Vagina (tissue), 2 donors: ENCODE measurements around the gene ZNF316.

Source experiments
- CTCF ChIP-seq, 3 experiments: fragments of 450-650 bp in 2 of 3; fragments of 200-600 bp in 1 of 3; sonication (generic) in 1 of 3; IDR thresholded peaks; one replicate each; pipeline ENCODE4 v1.5.1; 2017 to 2019; ENCODE audit warnings: antibody characterized with exemption in 3 of 3, mild to moderate bottlenecking in 2 of 3, moderate library complexity in 2 of 3
- POLR2A ChIP-seq, 2 donors: fragments of 450-650 bp; IDR thresholded peaks; one replicate each; pipeline ENCODE4 v1.6.1; 2017; ENCODE audit warnings: antibody characterized with exemption in 2 of 2, mild to moderate bottlenecking in 2 of 2, moderate library complexity in 2 of 2
- POLR2AphosphoS5 ChIP-seq, 2 donors: sonication (generic); formaldehyde crosslinking; IDR thresholded peaks; one replicate each; pipeline ENCODE4 v1.9.0; 2017; ENCODE audit warnings: antibody characterized with exemption in 2 of 2, mild to moderate bottlenecking in 2 of 2, low read depth in 1 of 2; ENCODE audit not compliant: insufficient read depth in 1 of 2

- no peak for TF ChIP-seq CTCF (IDR thresholded peaks at IDR 0.05)
- TF ChIP-seq POLR2A (IDR thresholded peaks at IDR 0.05) = no peak
- no peak for TF ChIP-seq POLR2AphosphoS5 (IDR thresholded peaks at IDR 0.05; ENCODE audit: insufficient read depth in 1 of 2, low read depth in 1 of 2)
Measured at GRCh38 chr7:6652446-6653011, 15.4 kb downstream of the ZNF316 start.
